ENCODE data around the gene FKBP5. TPM values are rescaled to one million over a fixed set of nuclear protein-coding genes. Genes with fewer than 3 reads are reported as not detected.
A peak's percentile ranks its signal among the peaks of the same experiment; 100 is the strongest.
"Not testable (repeated sequence)": the region's sequence is repeated elsewhere in the genome, so short reads cannot be mapped to it uniquely, and the experiment has no call there.

Gene FKBP5
- total and polyA plus RNA-seq, 9 donors: 36.2 to 231 (median 142) TPM

- DNase-seq: no peak
- Histone ChIP-seq H3K4me1 (ENCODE audit: insufficient read depth) (no peaks in the 10 kb centered on the region), H3K27me3 (no peaks in the 10 kb centered on the region), H3K4me3 (no peak overlapping the region), H3K36me3 (no peaks in the 10 kb centered on the region), H3K9me3 (no peaks in the 10 kb centered on the region), H3K27ac (no peak overlapping the region)
- WGBS, 3 donors: 91 to 94% (median 92%) methylated on average over 2 of the region's 2 CpGs
- TF ChIP-seq POLR2A (IDR thresholded peaks at IDR 0.05) (no peak), EP300 (IDR thresholded peaks at IDR 0.05) (no peak), CTCF (IDR thresholded peaks at IDR 0.05) (no peak)
- intact Hi-C loops (cut with DNase I): no loop called here
Measured at GRCh38 chr6:35541836-35542235, 146.9 kb downstream of the FKBP5 start.

GRCh38 chr6:35539223-35539622, 149.5 kb downstream of the FKBP5 start:
- intact Hi-C loops (cut with DNase I): no loop called here
- Histone ChIP-seq H3K36me3 (no peaks in the 10 kb centered on the region), H3K9me3 (no peaks in the 10 kb centered on the region), H3K4me3 (no peak overlapping the region), H3K27me3 (no peaks in the 10 kb centered on the region), H3K27ac (no peak overlapping the region), H3K4me1 (ENCODE audit: insufficient read depth) (peaks cover 2% of the 10 kb centered on the region)
- no peak for DNase-seq
- 88 to 96% (median 90%) methylated on average over 3 of the region's 3 CpGs for WGBS, 3 donors
- no peak for TF ChIP-seq POLR2A (IDR thresholded peaks at IDR 0.05)
- no peak for TF ChIP-seq EP300 (IDR thresholded peaks at IDR 0.05)
- no peak for TF ChIP-seq CTCF (IDR thresholded peaks at IDR 0.05)

GRCh38 chr6:35535847-35536246, 152.9 kb downstream of the FKBP5 start:
- H3K36me3 ChIP-seq; H3K4me3 ChIP-seq; intact Hi-C loops (cut with DNase I); H3K27me3 ChIP-seq; H3K4me1 ChIP-seq (ENCODE audit: insufficient read depth); DNase-seq; H3K9me3 ChIP-seq; H3K27ac ChIP-seq: not testable (repeated sequence)
- 81 to 91% (median 89%) methylated on average over 6 of the region's 6 CpGs for WGBS, 3 donors

- Histone ChIP-seq H3K4me3 (no peak overlapping the region), H3K27me3 (no peaks in the 10 kb centered on the region), H3K9me3 (no peaks in the 10 kb centered on the region), H3K27ac (no peak overlapping the region), H3K4me1 (ENCODE audit: insufficient read depth) (peaks cover 4% of the 10 kb centered on the region), H3K36me3 (no peaks in the 10 kb centered on the region)
- intact Hi-C loops (cut with DNase I): no loop called here
- TF ChIP-seq CTCF (IDR thresholded peaks at IDR 0.05) (no peak), EP300 (IDR thresholded peaks at IDR 0.05) (no peak), POLR2A (IDR thresholded peaks at IDR 0.05) (no peak)
- peak in 1 of 5 donors; percentile 54 for DNase-seq
- WGBS, 3 donors: 17 to 18% (median 18%) methylated on average over 11 of the region's 11 CpGs
Measured at GRCh38 chr6:35534407-35535170, 154.1 kb downstream of the FKBP5 start.

GRCh38 chr6:35533981-35534380, 154.7 kb downstream of the FKBP5 start:
- H3K36me3 ChIP-seq: no peaks in the 10 kb centered on the region
- H3K9me3 ChIP-seq: no peaks in the 10 kb centered on the region
- no peak for DNase-seq
- no peaks in the 10 kb centered on the region for H3K27me3 ChIP-seq
- H3K4me3 ChIP-seq: no peak overlapping the region
- TF ChIP-seq EP300 (IDR thresholded peaks at IDR 0.05): no peak
- 64 to 66% (median 65%) methylated on average over 6 of the region's 6 CpGs for WGBS, 3 donors
- intact Hi-C loops (cut with DNase I): no loop called here
- peaks cover 4% of the 10 kb centered on the region for H3K4me1 ChIP-seq (ENCODE audit: insufficient read depth)
- H3K27ac ChIP-seq: no peak overlapping the region

Data from ovary (tissue), 9 donors.